ENCODE measurements around the gene LRRC8E.

Gene LRRC8E

GRCh38 chr19:7933828-7934725 lies 45.8 kb downstream of the LRRC8E start:
- DNase-seq (ENCODE audit: low read depth in 1 of 2, low spot score in 1 of 2) = no peak
- in situ Hi-C loops (cut with HindIII; ENCODE audit: low pct_unique_long_range_greater_than_20kb, low sequenced_read_pairs) = no loop called here
- TF ChIP-seq JUND (IDR thresholded peaks at IDR 0.05; ENCODE audit: low read depth) = no peak

GRCh38 chr19:7934766-7935165 lies 46.5 kb downstream of the LRRC8E start:
- DNase-seq (ENCODE audit: low read depth in 1 of 2, low spot score in 1 of 2) = no peak
- no peak for TF ChIP-seq JUND (IDR thresholded peaks at IDR 0.05; ENCODE audit: low read depth)
- in situ Hi-C loops (cut with HindIII; ENCODE audit: low pct_unique_long_range_greater_than_20kb, low sequenced_read_pairs) = no loop called here

- DNase-seq (ENCODE audit: low read depth in 1 of 2, low spot score in 1 of 2) = no peak
- in situ Hi-C loops (cut with HindIII; ENCODE audit: low pct_unique_long_range_greater_than_20kb, low sequenced_read_pairs) = no loop called here
- TF ChIP-seq JUND (IDR thresholded peaks at IDR 0.05; ENCODE audit: low read depth) = no peak
Observed at GRCh38 chr19:7940841-7941240, 52.5 kb downstream of the LRRC8E start.

GRCh38 chr19:7941895-7942596 lies 53.7 kb downstream of the LRRC8E start:
- in situ Hi-C loops (cut with HindIII; ENCODE audit: low pct_unique_long_range_greater_than_20kb, low sequenced_read_pairs) = no loop called here
- TF ChIP-seq JUND (IDR thresholded peaks at IDR 0.05; ENCODE audit: low read depth) = no peak
- DNase-seq (ENCODE audit: low read depth in 1 of 2, low spot score in 1 of 2) = no peak

- TF ChIP-seq JUND (IDR thresholded peaks at IDR 0.05; ENCODE audit: low read depth) = no peak
- DNase-seq (ENCODE audit: low read depth in 1 of 2, low spot score in 1 of 2) = no peak
Observed at GRCh38 chr19:7942981-7943443, 54.7 kb downstream of the LRRC8E start.

GRCh38 chr19:7943444-7944176 lies 55.3 kb downstream of the LRRC8E start, which contains the start of gene TIMM44:
Gene TIMM44, minus strand, starts transcription at chr19:7943666. Its CDS starts 15 bp downstream, at chr19:7943651.
- no peak for TF ChIP-seq JUND (IDR thresholded peaks at IDR 0.05; ENCODE audit: low read depth)
- in situ Hi-C loops (cut with HindIII; ENCODE audit: low pct_unique_long_range_greater_than_20kb, low sequenced_read_pairs) = no loop called here
- DNase-seq (ENCODE audit: low read depth in 1 of 2, low spot score in 1 of 2) = peak; percentile 78 to 99

More at GRCh38 chr19:7942981-7943443, 54.7 kb downstream of the LRRC8E start:
- in situ Hi-C loops (cut with HindIII; ENCODE audit: low pct_unique_long_range_greater_than_20kb, low sequenced_read_pairs) = no loop called here

GRCh38 chr19:7944177-7944761 lies 56.0 kb downstream of the LRRC8E start:
- DNase-seq (ENCODE audit: low read depth in 1 of 2, low spot score in 1 of 2) = peak; percentile 51 to 90
- in situ Hi-C loops (cut with HindIII; ENCODE audit: low pct_unique_long_range_greater_than_20kb, low sequenced_read_pairs) = no loop called here
- no peak for TF ChIP-seq JUND (IDR thresholded peaks at IDR 0.05; ENCODE audit: low read depth)

- in situ Hi-C loops (cut with HindIII; ENCODE audit: low pct_unique_long_range_greater_than_20kb, low sequenced_read_pairs) = no loop called here
- TF ChIP-seq JUND (IDR thresholded peaks at IDR 0.05; ENCODE audit: low read depth) = no peak
- no peak for DNase-seq (ENCODE audit: low read depth in 1 of 2, low spot score in 1 of 2)
Observed at GRCh38 chr19:7947939-7948338, 59.6 kb downstream of the LRRC8E start.

Measured in T47D (cell line).